ENCODE data around the gene HOXB2.
"Not testable (repeated sequence)": the region's sequence is repeated elsewhere in the genome, so short reads cannot be mapped to it uniquely, and the experiment has no call there.

Gene HOXB2

GRCh38 chr17:48541036-48541576 is 3.8 kb downstream of the HOXB2 start:
- Histone ChIP-seq H3K9me3 (ENCODE audit: severe bottlenecking) (no peaks in the 10 kb centered on the region), H3K4me1 (ENCODE audit: insufficient read depth, poor library complexity, severe bottlenecking) (no peaks in the 10 kb centered on the region), H3K36me3 (ENCODE audit: low read depth) (no peaks in the 10 kb centered on the region), H3K27ac (ENCODE audit: poor library complexity, severe bottlenecking) (no peak overlapping the region), H3K4me3 (ENCODE audit: severe bottlenecking) (no peak overlapping the region), H3K27me3 (ENCODE audit: insufficient read depth, poor library complexity, severe bottlenecking) (peaks cover 3% of the 10 kb centered on the region)
- ATAC-seq (ENCODE audit: low read depth) = no peak
- no peak for TF ChIP-seq CTCF (IDR thresholded peaks at IDR 0.05; ENCODE audit: poor library complexity, severe bottlenecking)
- DNase-seq (ENCODE audit: low spot score) = no peak

DNA sequence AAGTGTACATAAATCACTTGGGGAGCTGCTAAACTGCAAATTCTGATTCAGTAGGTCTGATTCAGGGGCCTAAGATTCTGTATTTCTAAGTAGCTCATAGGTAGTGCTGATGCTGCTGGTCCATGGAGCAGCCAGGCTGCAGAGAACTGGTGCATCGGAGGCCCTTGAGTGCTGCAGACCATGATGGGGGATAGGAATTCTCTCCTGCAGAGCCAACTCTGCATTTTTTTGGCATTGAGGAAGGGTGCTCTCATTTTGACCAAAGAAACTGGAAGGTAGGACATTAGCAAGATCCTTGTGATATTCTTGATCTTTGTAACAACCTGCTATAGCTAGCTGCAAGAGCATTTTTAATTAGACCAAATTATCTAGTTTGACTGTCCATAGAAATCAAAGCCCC is 4.7 kb downstream of the HOXB2 start:
- TF ChIP-seq CTCF (IDR thresholded peaks at IDR 0.05; ENCODE audit: poor library complexity, severe bottlenecking) = no peak
- Histone ChIP-seq H3K27ac (ENCODE audit: poor library complexity, severe bottlenecking) (no peak overlapping the region), H3K4me3 (ENCODE audit: severe bottlenecking) (no peak overlapping the region), H3K9me3 (ENCODE audit: severe bottlenecking) (no peaks in the 10 kb centered on the region), H3K27me3 (ENCODE audit: insufficient read depth, poor library complexity, severe bottlenecking) (peaks cover 3% of the 10 kb centered on the region), H3K36me3 (ENCODE audit: low read depth) (no peaks in the 10 kb centered on the region), H3K4me1 (ENCODE audit: insufficient read depth, poor library complexity, severe bottlenecking) (no peaks in the 10 kb centered on the region)
- ATAC-seq (ENCODE audit: low read depth) (no peak), DNase-seq (ENCODE audit: low spot score) (no peak)

GRCh38 chr17:48539177-48539576 is 5.7 kb downstream of the HOXB2 start:
- peaks cover 3% of the 10 kb centered on the region for H3K27me3 ChIP-seq (ENCODE audit: insufficient read depth, poor library complexity, severe bottlenecking)

GRCh38 chr17:48537316-48537715 is 7.6 kb downstream of the HOXB2 start:
- H3K27ac ChIP-seq (ENCODE audit: poor library complexity, severe bottlenecking) = no peak overlapping the region
- H3K36me3 ChIP-seq (ENCODE audit: low read depth) = no peaks in the 10 kb centered on the region
- H3K27me3 ChIP-seq (ENCODE audit: insufficient read depth, poor library complexity, severe bottlenecking) = peaks cover 3% of the 10 kb centered on the region
- no peak overlapping the region for H3K4me3 ChIP-seq (ENCODE audit: severe bottlenecking)
- H3K9me3 ChIP-seq (ENCODE audit: severe bottlenecking) = no peaks in the 10 kb centered on the region
- H3K4me1 ChIP-seq (ENCODE audit: insufficient read depth, poor library complexity, severe bottlenecking) = no peaks in the 10 kb centered on the region
- TF ChIP-seq CTCF (IDR thresholded peaks at IDR 0.05; ENCODE audit: poor library complexity, severe bottlenecking) = no peak
- DNase-seq (ENCODE audit: low spot score) (no peak), ATAC-seq (ENCODE audit: low read depth) (no peak)

More at GRCh38 chr17:48539177-48539576, 5.7 kb downstream of the HOXB2 start:
- Histone ChIP-seq H3K4me3 (ENCODE audit: severe bottlenecking) (no peak overlapping the region), H3K27ac (ENCODE audit: poor library complexity, severe bottlenecking) (no peak overlapping the region), H3K36me3 (ENCODE audit: low read depth) (no peaks in the 10 kb centered on the region), H3K4me1 (ENCODE audit: insufficient read depth, poor library complexity, severe bottlenecking) (no peaks in the 10 kb centered on the region), H3K9me3 (ENCODE audit: severe bottlenecking) (no peaks in the 10 kb centered on the region)
- no peak for DNase-seq (ENCODE audit: low spot score)
- peak; percentile 46; the same call in 2 of the 3 replicates for ATAC-seq (ENCODE audit: low read depth)
- no peak for TF ChIP-seq CTCF (IDR thresholded peaks at IDR 0.05; ENCODE audit: poor library complexity, severe bottlenecking)

DNA sequence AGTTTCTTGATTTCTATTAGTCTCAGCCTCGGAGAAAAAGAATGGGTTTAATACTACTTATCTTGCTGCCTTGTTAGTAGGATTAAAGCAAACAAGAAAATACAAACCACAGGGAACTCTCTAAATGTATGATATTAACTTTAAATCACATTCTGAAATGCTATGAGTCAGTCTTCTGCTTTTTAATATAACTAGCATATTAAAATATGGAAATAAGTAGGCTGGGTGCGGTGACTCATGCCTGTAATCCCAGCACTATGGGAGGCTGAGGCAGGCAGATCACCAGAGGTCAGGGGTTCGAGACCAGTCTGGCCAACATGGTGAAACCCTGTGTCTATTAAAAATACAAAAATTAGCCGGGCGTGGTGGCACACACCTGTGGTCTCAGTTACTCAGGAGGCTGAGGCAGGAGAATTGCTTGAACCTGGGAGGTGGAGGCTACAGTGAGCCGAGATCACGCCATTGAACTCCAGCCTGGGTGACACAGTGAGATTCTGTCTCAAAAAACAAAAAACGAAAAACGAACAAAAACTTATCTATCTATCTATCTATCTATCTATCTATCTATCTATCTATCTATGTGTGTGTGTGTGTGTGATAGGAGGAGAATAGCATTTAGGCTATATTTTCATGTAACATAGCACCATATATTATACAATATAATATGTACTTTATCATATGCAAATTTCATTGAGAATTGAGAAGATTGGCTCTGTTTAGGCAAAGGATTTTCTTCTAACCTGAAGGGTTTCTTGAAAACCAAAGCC is 8.9 kb downstream of the HOXB2 start:
- not testable (repeated sequence) for H3K27me3 ChIP-seq (ENCODE audit: insufficient read depth, poor library complexity, severe bottlenecking); H3K4me3 ChIP-seq (ENCODE audit: severe bottlenecking); H3K27ac ChIP-seq (ENCODE audit: poor library complexity, severe bottlenecking); ATAC-seq (ENCODE audit: low read depth); DNase-seq (ENCODE audit: low spot score); H3K36me3 ChIP-seq (ENCODE audit: low read depth); H3K9me3 ChIP-seq (ENCODE audit: severe bottlenecking); H3K4me1 ChIP-seq (ENCODE audit: insufficient read depth, poor library complexity, severe bottlenecking)
